ENCODE measurements around the gene RNF141. TPM values are rescaled to one million over a fixed set of nuclear protein-coding genes. Genes with fewer than 3 reads are reported as not detected.
A peak's percentile ranks its signal among the peaks of the same experiment; 100 is the strongest.

RNF141 gene
- total and polyA plus RNA-seq, 9 donors: 16.9 to 26.4 (median 19.4) TPM

DNA sequence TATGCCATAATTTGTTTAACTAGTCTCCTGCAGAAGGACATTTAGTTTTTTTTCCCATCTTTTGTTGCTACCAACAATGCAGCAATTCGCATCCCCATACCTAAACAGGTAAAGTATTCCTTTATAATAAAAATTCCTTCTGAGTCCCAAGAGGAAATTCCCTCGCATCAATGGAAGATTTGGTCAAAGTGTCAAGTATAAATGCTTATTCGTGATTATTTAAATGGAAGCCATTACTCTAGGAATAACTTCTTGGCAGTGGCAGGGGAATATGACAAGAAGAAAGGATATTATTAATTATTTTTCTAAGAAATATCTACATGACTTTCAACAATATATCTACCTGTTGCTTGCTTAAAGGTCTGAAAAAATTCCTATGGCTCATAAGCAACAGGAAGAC is 25.6 kb downstream of the RNF141 start:
- Histone ChIP-seq H3K4me3 (ENCODE audit: low read length) (no peak overlapping the region), H3K27ac (ENCODE audit: low read length) (no peak overlapping the region), H3K4me1 (ENCODE audit: control insufficient read depth, insufficient read depth, low read length) (peaks cover 3% of the 10 kb centered on the region), H3K27me3 (ENCODE audit: control insufficient read depth, insufficient read depth, low read length) (no peaks in the 10 kb centered on the region), H3K36me3 (ENCODE audit: control insufficient read depth, insufficient read depth, low read length) (peaks cover 12% of the 10 kb centered on the region), H3K9me3 (replicated peaks; ENCODE audit: control insufficient read depth, low read depth, low read length) (no peaks in the 10 kb centered on the region)
- no CpG with 5 or more reads among the region's 3 CpGs for WGBS (ENCODE audit: insufficient coverage)
- no peak for DNase-seq

DNA sequence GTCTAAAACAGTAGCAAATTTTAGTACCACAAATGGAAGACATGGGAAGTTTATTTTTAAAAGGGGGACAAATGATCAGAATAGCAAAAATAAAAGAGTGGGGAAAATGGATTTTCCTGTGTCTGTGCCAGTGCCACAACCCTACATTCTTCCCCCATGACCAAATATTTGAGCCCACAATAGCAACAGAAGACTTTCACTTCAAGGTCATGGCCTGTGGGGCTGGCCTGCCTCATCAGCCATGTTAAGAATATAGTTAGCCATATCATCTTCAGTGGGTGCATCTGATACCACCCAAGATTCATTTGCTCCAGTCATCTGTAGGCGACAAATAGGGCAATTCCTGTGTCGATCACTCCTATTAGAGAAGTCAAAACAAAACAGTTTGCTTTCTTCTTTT is 26.3 kb downstream of the RNF141 start:
- Histone ChIP-seq H3K4me1 (ENCODE audit: control insufficient read depth, insufficient read depth, low read length) (peaks cover 3% of the 10 kb centered on the region), H3K4me3 (ENCODE audit: low read length) (no peak overlapping the region), H3K9me3 (replicated peaks; ENCODE audit: control insufficient read depth, low read depth, low read length) (no peaks in the 10 kb centered on the region), H3K36me3 (ENCODE audit: control insufficient read depth, insufficient read depth, low read length) (peaks cover 7% of the 10 kb centered on the region), H3K27ac (ENCODE audit: low read length) (no peak overlapping the region), H3K27me3 (ENCODE audit: control insufficient read depth, insufficient read depth, low read length) (no peaks in the 10 kb centered on the region)
- no CpG with 5 or more reads among the region's 2 CpGs for WGBS (ENCODE audit: insufficient coverage)
- DNase-seq: no peak

GRCh38 chr11:10514202-10514601 is 26.8 kb downstream of the RNF141 start:
- no peaks in the 10 kb centered on the region for H3K9me3 ChIP-seq (replicated peaks; ENCODE audit: control insufficient read depth, low read depth, low read length)
- H3K27me3 ChIP-seq (ENCODE audit: control insufficient read depth, insufficient read depth, low read length): no peaks in the 10 kb centered on the region
- H3K36me3 ChIP-seq (ENCODE audit: control insufficient read depth, insufficient read depth, low read length): peaks cover 5% of the 10 kb centered on the region
- DNase-seq: peak; percentile 20
- no CpG with 5 or more reads among the region's 2 CpGs for WGBS (ENCODE audit: insufficient coverage)
- H3K27ac ChIP-seq (ENCODE audit: low read length): no peak overlapping the region
- H3K4me1 ChIP-seq (ENCODE audit: control insufficient read depth, insufficient read depth, low read length): peaks cover 3% of the 10 kb centered on the region
- H3K4me3 ChIP-seq (ENCODE audit: low read length): no peak overlapping the region

GRCh38 chr11:10511181-10511621 is 29.8 kb downstream of the RNF141 start:
- no peak for DNase-seq
- WGBS (ENCODE audit: insufficient coverage): 28% methylated on average over 3 of the region's 10 CpGs
- peaks cover 3% of the 10 kb centered on the region for H3K4me1 ChIP-seq (ENCODE audit: control insufficient read depth, insufficient read depth, low read length)

DNA sequence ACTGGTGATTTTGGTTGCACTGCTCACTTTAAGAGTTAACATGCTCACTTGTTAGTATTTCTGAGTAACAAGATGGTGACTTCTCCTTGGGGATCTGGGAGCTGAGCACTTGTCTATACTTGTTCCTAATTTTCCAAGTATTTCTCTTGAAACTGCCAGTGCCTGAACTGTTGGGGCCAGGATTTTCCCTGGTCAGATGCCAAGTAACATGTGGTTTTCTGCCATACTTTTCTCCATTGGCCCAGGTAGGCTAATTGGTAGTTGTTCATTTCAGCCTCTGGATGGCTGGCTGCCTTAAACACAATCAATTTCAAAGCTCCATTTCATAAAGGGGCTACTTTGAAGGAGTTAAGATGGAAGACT is 35.0 kb downstream of the RNF141 start:
- Histone ChIP-seq H3K9me3 (replicated peaks; ENCODE audit: control insufficient read depth, low read depth, low read length) (no peaks in the 10 kb centered on the region), H3K27ac (ENCODE audit: low read length) (no peak overlapping the region), H3K36me3 (ENCODE audit: control insufficient read depth, insufficient read depth, low read length) (peaks cover 12% of the 10 kb centered on the region), H3K4me3 (ENCODE audit: low read length) (no peak overlapping the region), H3K4me1 (ENCODE audit: control insufficient read depth, insufficient read depth, low read length) (no peaks in the 10 kb centered on the region), H3K27me3 (ENCODE audit: control insufficient read depth, insufficient read depth, low read length) (no peaks in the 10 kb centered on the region)
- no peak for DNase-seq

More at GRCh38 chr11:10511181-10511621, 29.8 kb downstream of the RNF141 start:
- H3K36me3 ChIP-seq (ENCODE audit: control insufficient read depth, insufficient read depth, low read length): peaks cover under 1% of the 10 kb centered on the region
- no peak overlapping the region for H3K4me3 ChIP-seq (ENCODE audit: low read length)
- no peaks in the 10 kb centered on the region for H3K27me3 ChIP-seq (ENCODE audit: control insufficient read depth, insufficient read depth, low read length)
- H3K27ac ChIP-seq (ENCODE audit: low read length): no peak overlapping the region
- no peaks in the 10 kb centered on the region for H3K9me3 ChIP-seq (replicated peaks; ENCODE audit: control insufficient read depth, low read depth, low read length)

GRCh38 chr11:10505278-10506007 is 35.5 kb downstream of the RNF141 start:
- H3K36me3 ChIP-seq (ENCODE audit: control insufficient read depth, insufficient read depth, low read length): peaks cover 12% of the 10 kb centered on the region
- H3K27ac ChIP-seq (ENCODE audit: low read length): no peak overlapping the region
- H3K27me3 ChIP-seq (ENCODE audit: control insufficient read depth, insufficient read depth, low read length): no peaks in the 10 kb centered on the region
- H3K4me3 ChIP-seq (ENCODE audit: low read length): no peak overlapping the region
- 94% methylated on average over 6 of the region's 6 CpGs for WGBS (ENCODE audit: insufficient coverage)
- H3K4me1 ChIP-seq (ENCODE audit: control insufficient read depth, insufficient read depth, low read length): no peaks in the 10 kb centered on the region
- DNase-seq: no peak
- H3K9me3 ChIP-seq (replicated peaks; ENCODE audit: control insufficient read depth, low read depth, low read length): no peaks in the 10 kb centered on the region

DNA sequence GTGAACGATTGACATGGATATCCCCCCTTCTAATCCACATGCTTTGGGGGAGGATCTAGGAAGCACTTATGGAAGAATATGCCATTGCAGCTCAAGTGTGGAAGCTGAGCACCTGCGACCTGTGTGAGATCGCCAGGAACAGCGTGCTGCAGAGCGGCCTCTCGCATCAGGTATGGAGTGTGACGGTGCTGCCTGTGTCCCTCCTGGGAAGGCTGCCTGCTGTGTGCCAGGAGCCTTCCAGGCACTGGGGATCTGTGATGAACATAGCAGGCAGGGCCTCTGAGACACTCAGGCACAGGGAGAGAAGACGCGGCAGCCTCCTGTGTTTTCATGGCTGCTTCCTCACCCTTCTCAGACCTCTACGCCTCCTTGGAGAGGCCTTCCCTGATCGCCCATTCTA is 36.5 kb downstream of the RNF141 start:
- Histone ChIP-seq H3K36me3 (ENCODE audit: control insufficient read depth, insufficient read depth, low read length) (peaks cover 16% of the 10 kb centered on the region), H3K9me3 (replicated peaks; ENCODE audit: control insufficient read depth, low read depth, low read length) (no peaks in the 10 kb centered on the region), H3K4me3 (ENCODE audit: low read length) (no peak overlapping the region), H3K4me1 (ENCODE audit: control insufficient read depth, insufficient read depth, low read length) (no peaks in the 10 kb centered on the region), H3K27ac (ENCODE audit: low read length) (no peak overlapping the region), H3K27me3 (ENCODE audit: control insufficient read depth, insufficient read depth, low read length) (no peaks in the 10 kb centered on the region)
- 80% methylated on average over 6 of the region's 11 CpGs for WGBS (ENCODE audit: insufficient coverage)
- DNase-seq: no peak

DNA sequence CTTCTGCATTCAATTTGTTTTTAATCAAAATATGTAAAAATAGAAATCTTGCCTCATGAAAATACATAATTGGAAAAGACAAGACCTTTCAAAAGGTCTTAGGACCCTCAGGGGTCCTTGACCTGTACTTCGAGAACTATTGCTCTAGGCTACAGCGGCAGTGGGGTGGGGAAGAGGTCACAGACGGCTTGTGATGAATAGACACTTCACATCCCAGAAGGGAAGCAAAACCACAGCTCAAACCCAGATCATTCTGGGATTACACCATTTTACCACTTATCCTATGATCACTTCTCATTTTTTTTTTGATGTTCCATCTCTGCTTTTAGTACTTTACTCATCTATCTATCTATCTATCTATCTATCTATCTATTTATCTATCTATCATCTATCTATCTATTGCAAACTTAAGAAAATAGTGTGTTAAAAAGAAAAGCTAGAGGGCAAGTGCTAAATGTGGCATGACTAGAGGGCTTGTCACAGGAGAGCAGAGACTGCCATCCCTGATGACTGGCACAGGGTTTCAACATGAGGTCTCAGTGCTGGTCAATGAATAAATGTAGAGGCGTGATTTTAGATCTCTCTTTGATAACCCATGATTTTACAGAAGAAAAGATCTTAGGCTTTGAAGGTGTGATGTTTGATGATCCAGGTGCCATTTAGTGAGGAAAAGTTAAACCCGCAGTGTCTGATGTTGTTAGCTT is 37.1 kb downstream of the RNF141 start:
- H3K27me3 ChIP-seq (ENCODE audit: control insufficient read depth, insufficient read depth, low read length): no peaks in the 10 kb centered on the region
- no peaks in the 10 kb centered on the region for H3K4me1 ChIP-seq (ENCODE audit: control insufficient read depth, insufficient read depth, low read length)
- H3K4me3 ChIP-seq (ENCODE audit: low read length): no peak overlapping the region
- DNase-seq: peak; percentile 30
- no peak overlapping the region for H3K27ac ChIP-seq (ENCODE audit: low read length)
- peaks cover 16% of the 10 kb centered on the region for H3K36me3 ChIP-seq (ENCODE audit: control insufficient read depth, insufficient read depth, low read length)
- no peaks in the 10 kb centered on the region for H3K9me3 ChIP-seq (replicated peaks; ENCODE audit: control insufficient read depth, low read depth, low read length)
- WGBS (ENCODE audit: insufficient coverage): 100% methylated on average over 1 of the region's 5 CpGs

DNA sequence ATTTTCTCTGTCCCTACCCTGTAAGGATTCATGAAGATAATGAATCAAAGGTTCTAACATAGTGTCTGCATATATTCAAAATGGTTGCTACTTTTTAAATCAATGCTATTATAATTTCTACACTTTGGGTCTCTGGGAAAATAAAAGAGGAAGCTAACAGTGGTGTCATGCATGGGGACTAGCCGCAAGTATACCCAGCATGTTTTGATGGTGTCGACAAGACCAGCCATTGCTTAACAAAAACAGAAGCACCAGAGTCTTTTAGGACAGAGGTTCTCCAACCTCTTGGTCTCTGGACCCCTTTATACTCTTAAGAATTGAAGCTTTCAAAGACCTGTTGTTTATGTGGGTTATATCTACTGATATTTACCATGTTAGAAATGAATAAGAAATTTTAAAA is 37.8 kb downstream of the RNF141 start:
- Histone ChIP-seq H3K4me1 (ENCODE audit: control insufficient read depth, insufficient read depth, low read length) (no peaks in the 10 kb centered on the region), H3K27me3 (ENCODE audit: control insufficient read depth, insufficient read depth, low read length) (no peaks in the 10 kb centered on the region), H3K9me3 (replicated peaks; ENCODE audit: control insufficient read depth, low read depth, low read length) (no peaks in the 10 kb centered on the region), H3K36me3 (ENCODE audit: control insufficient read depth, insufficient read depth, low read length) (peaks cover 16% of the 10 kb centered on the region), H3K4me3 (ENCODE audit: low read length) (no peak overlapping the region), H3K27ac (ENCODE audit: low read length) (no peak overlapping the region)
- WGBS (ENCODE audit: insufficient coverage): 93% methylated on average over 2 of the region's 2 CpGs
- peak; percentile 32 for DNase-seq

- H3K36me3 ChIP-seq (ENCODE audit: control insufficient read depth, insufficient read depth, low read length): peaks cover 16% of the 10 kb centered on the region
- no peak overlapping the region for H3K27ac ChIP-seq (ENCODE audit: low read length)
- no peaks in the 10 kb centered on the region for H3K27me3 ChIP-seq (ENCODE audit: control insufficient read depth, insufficient read depth, low read length)
- H3K4me3 ChIP-seq (ENCODE audit: low read length): no peak overlapping the region
- WGBS (ENCODE audit: insufficient coverage): 60% methylated on average over 1 of the region's 3 CpGs
- DNase-seq: peak; percentile 26
- no peaks in the 10 kb centered on the region for H3K9me3 ChIP-seq (replicated peaks; ENCODE audit: control insufficient read depth, low read depth, low read length)
- H3K4me1 ChIP-seq (ENCODE audit: control insufficient read depth, insufficient read depth, low read length): no peaks in the 10 kb centered on the region
These were observed 38.2 kb downstream of the RNF141 start for GRCh38 chr11:10502770-10503169.
